SK-N-SH treated with all-trans-retinoic acid at 6 μM for 48 hours (cell line): ENCODE results near the gene PDE4B.

Experiments
- ATAC-seq: fragments of 200-7000 bp; cut with Tn5 transposase; 3 replicates; pipeline ENCODE4 v1.9.1; 2020; ENCODE audit warnings: mild to moderate bottlenecking, moderate library complexity
- ARNTL ChIP-seq: fragments of 450-650 bp; formaldehyde crosslinking; IDR thresholded peaks from 2 replicates; pipeline ENCODE4 v1.5.0; 2020; ENCODE audit warnings: low read depth, mild to moderate bottlenecking, moderate library complexity, borderline replicate concordance
- BACH2 ChIP-seq: fragments of 250-450 bp; sonication (Bioruptor Pico); IDR thresholded peaks from 2 replicates; pipeline ENCODE4 v1.9.0; 2021; ENCODE audit warnings: mild to moderate bottlenecking, borderline replicate concordance
- CSDC2 ChIP-seq: fragments of 250-450 bp; sonication (Bioruptor Pico); IDR thresholded peaks from 2 replicates; pipeline ENCODE4 v1.5.0; 2020; ENCODE audit warnings: mild to moderate bottlenecking, moderate library complexity
- CSRNP3 ChIP-seq: fragments of 250-450 bp; sonication (Bioruptor Pico); IDR thresholded peaks from 2 replicates; pipeline ENCODE4 v1.5.1; 2021; ENCODE audit warnings: mild to moderate bottlenecking, moderate library complexity
- ESRRG ChIP-seq: fragments of 250-450 bp; sonication (Bioruptor Pico); IDR thresholded peaks from 2 replicates; pipeline ENCODE4 v1.6.1; 2021; ENCODE audit warnings: mild to moderate bottlenecking
- GLIS3 ChIP-seq: fragments of 250-450 bp; sonication (Bioruptor Pico); IDR thresholded peaks from 2 replicates; pipeline ENCODE4 v1.5.0; 2020; ENCODE audit warnings: mild to moderate bottlenecking, moderate library complexity
- ISL1 ChIP-seq: fragments of 250-450 bp; sonication (Bioruptor Pico); IDR thresholded peaks from 2 replicates; pipeline ENCODE4 v2.1.2; 2022; ENCODE audit warnings: mild to moderate bottlenecking, moderate library complexity
- OSR1 ChIP-seq: fragments of 250-450 bp; sonication (Bioruptor Pico); IDR thresholded peaks from 2 replicates; pipeline ENCODE4 v1.8.0; 2022; ENCODE audit warnings: moderate library complexity, mild to moderate bottlenecking, inconsistent platforms
- PATZ1 ChIP-seq: fragments of 250-450 bp; sonication (Bioruptor Pico); IDR thresholded peaks from 2 replicates; pipeline ENCODE4 v1.8.0; 2020; ENCODE audit warnings: mild to moderate bottlenecking, moderate library complexity, borderline replicate concordance
- POU6F1 ChIP-seq: fragments of 250-450 bp; sonication (Bioruptor Pico); IDR thresholded peaks from 2 replicates; pipeline ENCODE4 v1.8.0; 2021; ENCODE audit warnings: low read depth, mild to moderate bottlenecking, moderate library complexity, borderline replicate concordance
- SNAI2 ChIP-seq: fragments of 250-450 bp; sonication (Bioruptor Pico); IDR thresholded peaks from 2 replicates; pipeline ENCODE4 v1.5.0; 2020; ENCODE audit warnings: mild to moderate bottlenecking, moderate library complexity
- TCF4 ChIP-seq: fragments of 250-450 bp; sonication (Bioruptor Pico); IDR thresholded peaks from 2 replicates; pipeline ENCODE4 v1.8.0; 2021; ENCODE audit warnings: mild to moderate bottlenecking, moderate library complexity, borderline replicate concordance
- TOX ChIP-seq: fragments of 250-450 bp; sonication (Bioruptor Pico); IDR thresholded peaks from 2 replicates; pipeline ENCODE4 v1.8.0; 2021; ENCODE audit warnings: mild to moderate bottlenecking, moderate library complexity, borderline replicate concordance
- TSHZ2 ChIP-seq: fragments of 250-450 bp; sonication (Bioruptor Pico); IDR thresholded peaks from 2 replicates; pipeline ENCODE4 v1.5.0; 2020; ENCODE audit warnings: mild to moderate bottlenecking, moderate library complexity
- ZC3H10 ChIP-seq: fragments of 250-450 bp; sonication (Bioruptor Pico); IDR thresholded peaks from 2 replicates; pipeline ENCODE4 v1.5.1; 2021; ENCODE audit warnings: mild to moderate bottlenecking, moderate library complexity
- ZFP3 ChIP-seq: fragments of 250-450 bp; sonication (Bioruptor Pico); IDR thresholded peaks from 2 replicates; pipeline ENCODE4 v1.5.0; 2020; ENCODE audit warnings: mild to moderate bottlenecking, moderate library complexity
- ZFP30 ChIP-seq: fragments of 450-650 bp; formaldehyde crosslinking; IDR thresholded peaks from 2 replicates; pipeline ENCODE4 v1.5.0; 2022; ENCODE audit warnings: mild to moderate bottlenecking, moderate library complexity
- ZNF565 ChIP-seq: fragments of 450-650 bp; formaldehyde crosslinking; conservative IDR thresholded peaks from 2 replicates; pipeline ENCODE4 v1.5.0; 2020; ENCODE audit warnings: low read depth, mild to moderate bottlenecking, moderate library complexity
- ZNF70 ChIP-seq: fragments of 450-650 bp; formaldehyde crosslinking; IDR thresholded peaks from 2 replicates; pipeline ENCODE4 v1.5.0; 2020; ENCODE audit warnings: mild to moderate bottlenecking, moderate library complexity
- ZNF8 ChIP-seq: fragments of 450-650 bp; formaldehyde crosslinking; IDR thresholded peaks from 2 replicates; pipeline ENCODE4 v1.5.0; 2020; ENCODE audit warnings: mild to moderate bottlenecking, moderate library complexity
- TF ChIP-seq, protein P1 (sequence below): fragments of 250-450 bp; sonication (Bioruptor Pico); IDR thresholded peaks from 2 replicates; pipeline ENCODE4 v1.5.1; 2020; ENCODE audit warnings: low read depth, mild to moderate bottlenecking, moderate library complexity

The PDE4B gene

DNA sequence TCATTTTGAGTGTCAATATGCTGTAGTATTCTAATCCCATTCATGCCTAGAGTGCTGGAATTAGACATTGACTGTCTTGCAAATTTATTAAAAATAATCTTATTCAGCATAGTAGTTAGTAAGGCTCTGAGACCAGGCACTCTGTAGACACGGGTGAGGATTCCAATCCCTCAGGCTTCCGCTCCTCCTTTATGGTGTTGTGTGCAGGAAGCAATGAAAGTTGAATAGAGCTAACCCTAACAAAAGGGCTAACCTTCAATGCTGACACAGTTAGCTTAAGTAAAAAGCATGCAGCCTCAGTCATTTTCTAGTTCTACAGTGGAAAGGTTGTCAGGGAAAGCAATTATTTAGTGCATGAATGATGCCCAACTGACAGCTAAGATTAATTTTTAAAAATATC, 541.6 kb downstream of the PDE4B start:
- no peak for TF ChIP-seq ZFP30
- TF ChIP-seq TOX = no peak
- TF ChIP-seq ZNF8 (CRISPR knock-in tag) = no peak
- no peak for TF ChIP-seq ESRRG (CRISPR knock-in tag)
- no peak for TF ChIP-seq SNAI2 (CRISPR knock-in tag)
- no peak for TF ChIP-seq CSRNP3
- no peak for TF ChIP-seq TCF4 (CRISPR knock-in tag)
- no peak for TF ChIP-seq POU6F1
- TF ChIP-seq ZNF565 (CRISPR knock-in tag) = no peak
- TF ChIP-seq, protein P1, sequence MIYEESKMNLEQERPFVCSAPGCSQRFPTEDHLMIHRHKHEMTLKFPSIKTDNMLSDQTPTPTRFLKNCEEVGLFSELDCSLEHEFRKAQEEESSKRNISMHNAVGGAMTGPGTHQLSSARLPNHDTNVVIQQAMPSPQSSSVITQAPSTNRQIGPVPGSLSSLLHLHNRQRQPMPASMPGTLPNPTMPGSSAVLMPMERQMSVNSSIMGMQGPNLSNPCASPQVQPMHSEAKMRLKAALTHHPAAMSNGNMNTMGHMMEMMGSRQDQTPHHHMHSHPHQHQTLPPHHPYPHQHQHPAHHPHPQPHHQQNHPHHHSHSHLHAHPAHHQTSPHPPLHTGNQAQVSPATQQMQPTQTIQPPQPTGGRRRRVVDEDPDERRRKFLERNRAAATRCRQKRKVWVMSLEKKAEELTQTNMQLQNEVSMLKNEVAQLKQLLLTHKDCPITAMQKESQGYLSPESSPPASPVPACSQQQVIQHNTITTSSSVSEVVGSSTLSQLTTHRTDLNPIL (CRISPR knock-in tag) = no peak
- no peak for TF ChIP-seq GLIS3
- TF ChIP-seq ZC3H10 (CRISPR knock-in tag) = no peak
- no peak for TF ChIP-seq CSDC2
- TF ChIP-seq TSHZ2 (CRISPR knock-in tag) = no peak
- no peak for TF ChIP-seq ARNTL (CRISPR knock-in tag)
- no peak for TF ChIP-seq ZFP3 (CRISPR knock-in tag)
- no peak for ATAC-seq

DNA sequence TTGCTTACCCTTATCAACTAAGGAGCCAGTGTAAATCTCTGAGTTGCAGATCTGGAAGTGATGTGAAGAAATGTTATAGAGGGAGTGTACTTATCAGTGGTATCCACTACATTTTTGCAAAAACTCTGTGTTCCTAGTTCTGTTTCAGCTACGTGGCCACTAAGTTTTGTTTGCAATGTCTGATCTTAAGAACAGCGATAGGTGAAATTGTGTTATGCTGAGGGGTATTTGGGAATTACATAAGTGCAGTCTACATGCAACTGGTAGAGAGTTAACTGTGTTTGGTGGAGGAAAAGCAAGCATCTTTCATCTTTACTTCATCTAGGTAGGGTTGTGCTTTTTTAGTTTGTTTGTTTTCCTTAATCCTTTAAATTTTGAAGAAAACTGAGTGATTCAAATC, 542.4 kb downstream of the PDE4B start:
- TF ChIP-seq TOX (no peak), OSR1 (CRISPR knock-in tag) (no peak), ISL1 (CRISPR knock-in tag) (no peak), CSDC2 (no peak), BACH2 (CRISPR knock-in tag) (no peak), ZNF565 (CRISPR knock-in tag) (no peak), ESRRG (CRISPR knock-in tag) (no peak), POU6F1 (no peak), SNAI2 (CRISPR knock-in tag) (no peak), TSHZ2 (CRISPR knock-in tag) (no peak), PATZ1 (CRISPR knock-in tag) (no peak), CSRNP3 (no peak), ZNF8 (CRISPR knock-in tag) (no peak), TCF4 (CRISPR knock-in tag) (no peak), ZC3H10 (CRISPR knock-in tag) (no peak), ZNF70 (CRISPR knock-in tag) (no peak), ZFP30 (no peak)
- no peak for ATAC-seq
